NCI-H1436 treated with DMSO at 0.1 percent for 48 hours (cell line): Measurements from ENCODE around the gene SPEF1.

ENCODE experiments used
- DNase-seq: peaks from one replicate; lab custom pipeline; 2025; lab: John Stamatoyannopoulos, UW

The SPEF1 gene

DNA sequence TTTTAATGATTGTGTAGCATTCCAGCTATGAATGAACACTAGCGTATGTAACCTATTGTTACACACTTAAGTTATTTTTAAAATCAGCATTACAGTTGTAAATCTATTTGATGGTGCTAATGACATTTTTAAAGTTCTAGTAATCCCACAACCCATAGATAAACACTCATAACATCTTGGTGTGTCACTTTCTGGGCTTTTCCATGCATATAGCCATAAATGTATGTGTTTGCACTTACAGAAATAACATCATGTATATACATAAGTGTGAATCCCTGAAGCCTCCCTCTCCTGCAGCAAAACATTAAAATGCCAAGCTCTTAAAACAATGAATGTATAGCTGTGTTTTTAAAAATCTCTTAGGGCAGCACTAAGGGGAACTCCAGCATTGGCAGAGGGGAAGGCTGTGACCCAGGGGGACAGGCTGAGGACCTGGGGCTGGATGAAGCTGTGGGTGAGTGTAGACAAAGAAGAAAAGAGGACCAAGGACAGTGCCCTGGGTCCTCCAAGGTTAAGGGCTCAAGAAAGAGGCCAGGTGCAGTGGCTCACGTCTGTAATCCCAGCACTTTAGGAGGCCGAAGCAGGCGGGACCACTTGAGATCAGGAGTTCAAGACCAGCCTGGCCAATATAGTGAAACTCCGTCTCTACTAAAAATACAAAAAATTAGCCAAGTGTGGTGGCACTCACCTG lies 6.2 kb upstream of the SPEF1 start:
- no peak for DNase-seq

DNA sequence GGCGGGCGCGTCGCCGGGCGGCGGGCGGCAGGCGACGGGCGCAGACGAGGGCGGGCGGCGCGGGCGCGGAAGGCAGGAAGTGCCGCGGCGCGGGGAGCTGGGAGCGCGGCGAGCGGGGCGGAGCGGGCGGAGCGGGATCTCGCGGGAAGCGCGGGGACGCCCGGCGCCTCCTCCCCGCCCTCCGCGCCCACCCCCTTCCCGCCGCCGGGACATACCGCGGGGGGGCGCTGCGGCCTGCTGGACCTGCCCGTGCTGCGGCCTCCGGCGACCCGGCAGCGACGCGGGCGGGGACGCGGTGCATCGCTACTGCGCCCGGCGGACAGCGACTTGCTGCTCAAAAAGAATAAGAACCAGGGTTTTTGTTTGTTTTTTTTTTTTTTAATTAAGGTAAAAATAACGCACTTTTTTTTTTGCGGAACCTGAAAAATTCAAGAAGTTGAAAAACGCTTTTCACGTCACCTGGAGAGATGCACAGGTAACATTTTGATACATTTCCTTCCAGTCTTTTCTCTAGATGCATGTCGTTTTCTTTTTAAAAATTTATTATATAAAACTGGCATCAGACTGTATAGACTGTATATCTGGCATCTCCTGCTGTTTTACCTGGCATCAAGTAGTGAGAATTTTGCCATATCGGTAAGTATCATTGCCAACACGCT lies 5.5 kb upstream of the SPEF1 start, which contains the start of gene CENPB:
Gene CENPB (minus strand): TSS at position 76 of the 659 bp plus-strand sequence. CDS start 257 bp downstream, outside the sequence.
- no peak for DNase-seq

GRCh38 chr20:3786126-3786484 lies 4.9 kb upstream of the SPEF1 start:
- DNase-seq, result no peak

DNA sequence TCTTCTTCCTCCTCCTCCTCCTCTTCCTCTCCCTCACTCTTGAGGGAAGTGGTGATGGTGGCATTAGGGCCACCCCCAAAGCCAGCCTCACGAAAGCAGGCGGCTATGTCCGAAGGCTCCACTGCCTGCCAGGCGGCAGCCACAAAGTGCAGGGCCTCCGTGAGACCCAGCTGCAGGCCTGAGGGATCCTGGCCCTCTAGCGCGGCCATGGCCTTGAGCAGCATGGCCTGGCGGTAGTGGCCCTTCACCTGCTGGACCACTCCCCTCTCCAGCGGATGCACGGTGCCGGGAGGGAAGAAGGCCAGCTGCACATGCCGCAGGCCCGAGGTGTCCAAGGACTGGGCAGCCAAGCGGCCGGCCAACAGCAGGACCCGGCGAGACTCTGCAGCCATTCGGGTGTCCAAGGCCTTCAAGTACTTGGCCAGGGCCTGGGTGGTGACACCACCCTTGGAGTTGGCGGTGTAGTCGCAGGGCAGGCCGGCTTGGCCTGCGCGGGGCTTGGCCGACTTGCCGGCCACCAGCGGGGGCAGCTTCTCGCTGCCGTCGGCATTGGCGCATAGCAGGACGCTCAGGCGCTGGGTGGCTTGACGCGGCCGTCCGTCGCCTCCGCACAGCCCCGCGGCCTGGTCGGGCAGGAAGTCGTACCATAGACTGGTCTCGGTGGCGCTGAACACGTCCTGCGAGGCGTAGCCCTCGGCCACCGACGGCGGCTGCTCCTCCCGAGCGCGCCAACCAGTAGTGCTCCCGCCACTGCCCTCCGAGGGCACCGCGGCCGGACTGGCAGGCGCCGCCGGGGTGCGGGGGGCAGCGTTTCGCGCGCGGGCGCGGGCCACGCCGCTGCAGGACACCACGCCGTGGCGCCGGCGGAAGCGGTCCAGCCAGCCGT lies 4.2 kb upstream of the SPEF1 start:
- DNase-seq, result no peak

- no peak for DNase-seq
These were observed 3.6 kb upstream of the SPEF1 start for GRCh38 chr20:3784863-3785239.

GRCh38 chr20:3784216-3784853 lies 3.1 kb upstream of the SPEF1 start:
- DNase-seq, result no peak

DNA sequence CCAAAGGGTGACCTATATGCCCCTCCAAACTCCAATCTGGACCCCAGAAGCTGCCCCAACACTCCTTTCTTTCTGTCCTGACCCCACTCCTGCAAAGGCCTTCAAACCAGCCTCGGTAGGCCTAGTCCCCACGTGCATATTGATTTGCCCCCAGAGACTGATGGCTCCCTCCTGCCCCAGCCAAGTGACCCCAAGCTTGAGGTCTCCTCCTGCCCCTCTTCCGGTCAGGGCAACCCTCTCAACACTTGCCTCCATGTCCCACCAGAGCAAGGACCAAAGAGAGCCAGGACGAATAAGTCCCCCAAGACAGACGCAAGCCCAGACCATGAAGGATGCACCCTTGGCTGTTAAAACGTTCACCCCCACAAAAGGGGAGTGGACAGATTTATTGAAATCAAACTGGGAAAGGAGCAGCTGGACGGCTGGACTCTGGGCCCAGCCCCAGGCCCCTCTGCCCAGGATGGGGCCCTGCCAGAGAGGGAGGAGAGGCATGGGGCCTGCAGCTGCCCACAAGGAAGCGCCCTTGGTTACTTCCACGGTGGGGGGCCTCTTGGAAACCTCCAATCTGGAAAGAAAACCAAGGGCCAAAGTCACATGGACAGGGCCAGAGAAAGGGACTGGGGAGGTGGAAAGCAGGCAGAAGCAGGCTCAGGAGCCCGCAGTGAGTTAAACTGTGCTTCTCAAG lies 2.4 kb upstream of the SPEF1 start:
- no peak for DNase-seq

- DNase-seq, result no peak
These were observed 1.8 kb upstream of the SPEF1 start for GRCh38 chr20:3783068-3783489.

DNA sequence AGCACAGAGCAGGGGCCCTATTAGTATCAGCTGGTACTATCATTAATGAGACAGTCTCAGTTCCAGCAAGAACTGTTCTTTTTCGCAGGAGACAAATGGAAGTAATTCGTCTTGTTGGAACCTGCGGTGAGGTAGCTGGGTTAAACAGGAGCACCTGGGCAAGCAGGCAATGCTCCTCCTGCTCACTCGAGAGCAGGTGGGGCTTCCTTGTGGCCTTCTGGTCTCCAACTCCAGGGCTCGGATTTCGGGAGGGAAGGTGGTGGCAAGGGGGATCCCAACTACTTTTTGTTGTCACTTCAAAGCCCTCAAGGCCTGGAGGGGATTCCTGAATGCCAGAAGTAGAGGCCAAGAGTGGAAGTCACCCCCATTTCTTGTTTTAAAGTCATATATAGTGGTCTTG lies 1.3 kb upstream of the SPEF1 start:
- DNase-seq, result no peak

GRCh38 chr20:3778976-3779375 lies 2.3 kb downstream of the SPEF1 start:
- DNase-seq, result no peak

DNA sequence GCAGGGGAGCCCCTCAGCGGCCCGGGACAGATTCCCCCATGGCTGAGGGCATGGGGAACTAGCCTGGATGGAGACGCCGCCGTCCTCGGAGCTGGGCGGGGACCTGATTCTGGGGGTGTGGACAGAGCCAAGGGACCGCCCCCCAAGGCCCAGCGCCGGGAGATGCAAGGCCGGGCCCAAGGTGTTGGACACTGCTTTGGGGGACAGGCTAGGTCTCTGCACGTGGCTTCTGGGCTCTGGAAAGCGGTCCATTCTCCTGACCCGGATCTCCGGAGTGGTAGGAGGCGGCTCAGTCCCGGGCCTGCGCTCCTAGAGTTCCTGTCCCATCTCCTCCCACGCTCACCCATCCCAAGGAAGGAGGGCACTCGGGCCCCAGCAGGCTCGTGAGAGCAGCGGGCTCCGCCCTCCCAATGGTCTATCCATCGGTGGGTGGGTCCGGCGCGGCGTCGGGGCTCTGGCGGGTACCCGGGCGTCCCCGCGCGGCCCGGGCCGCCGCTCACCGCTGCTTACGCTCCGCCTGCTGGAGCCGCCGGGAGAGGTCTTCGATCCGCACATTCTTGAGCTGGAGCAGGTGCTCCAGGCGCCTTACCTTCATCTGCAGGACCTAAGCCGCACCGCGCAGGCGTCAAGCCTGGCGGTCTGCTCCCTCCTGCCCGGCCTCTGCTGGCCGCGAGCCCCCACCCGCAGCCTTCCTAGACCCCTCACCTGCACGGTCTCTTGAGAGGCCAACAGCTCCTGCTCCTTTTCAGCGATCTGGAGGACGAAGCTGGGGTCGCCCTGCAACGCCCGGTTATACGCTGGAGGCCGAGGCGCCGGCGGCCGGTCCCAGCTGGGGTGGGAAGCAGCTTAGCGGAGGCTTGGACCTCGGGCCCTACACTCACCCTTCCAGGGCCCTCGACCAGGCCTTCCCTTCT lies 3.3 kb downstream of the SPEF1 start:
- no peak for DNase-seq

DNA sequence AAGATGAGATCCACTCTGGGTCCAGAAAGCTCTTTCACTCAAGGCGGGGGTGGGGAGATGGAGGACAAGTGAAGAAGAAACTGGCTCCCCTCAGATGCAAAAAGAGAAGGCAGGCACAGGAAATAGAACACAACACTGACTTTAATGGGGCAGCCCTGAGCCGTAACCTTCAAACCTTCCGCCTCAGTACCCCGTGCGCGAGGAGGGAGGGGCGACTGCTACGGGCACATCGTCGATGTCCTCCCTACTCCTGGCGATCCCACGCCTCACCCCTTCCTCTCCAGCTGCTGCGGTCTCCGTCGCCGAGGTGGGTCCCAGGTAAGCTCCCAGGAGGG lies 3.9 kb downstream of the SPEF1 start:
- no peak for DNase-seq

- no peak for DNase-seq
These were observed 5.7 kb downstream of the SPEF1 start for GRCh38 chr20:3775457-3776108.

- DNase-seq, result no peak
These were observed 9.6 kb downstream of the SPEF1 start for GRCh38 chr20:3771552-3772058.

GRCh38 chr20:3768342-3769130 lies 12.7 kb downstream of the SPEF1 start:
- peak; percentile 42 for DNase-seq

DNA sequence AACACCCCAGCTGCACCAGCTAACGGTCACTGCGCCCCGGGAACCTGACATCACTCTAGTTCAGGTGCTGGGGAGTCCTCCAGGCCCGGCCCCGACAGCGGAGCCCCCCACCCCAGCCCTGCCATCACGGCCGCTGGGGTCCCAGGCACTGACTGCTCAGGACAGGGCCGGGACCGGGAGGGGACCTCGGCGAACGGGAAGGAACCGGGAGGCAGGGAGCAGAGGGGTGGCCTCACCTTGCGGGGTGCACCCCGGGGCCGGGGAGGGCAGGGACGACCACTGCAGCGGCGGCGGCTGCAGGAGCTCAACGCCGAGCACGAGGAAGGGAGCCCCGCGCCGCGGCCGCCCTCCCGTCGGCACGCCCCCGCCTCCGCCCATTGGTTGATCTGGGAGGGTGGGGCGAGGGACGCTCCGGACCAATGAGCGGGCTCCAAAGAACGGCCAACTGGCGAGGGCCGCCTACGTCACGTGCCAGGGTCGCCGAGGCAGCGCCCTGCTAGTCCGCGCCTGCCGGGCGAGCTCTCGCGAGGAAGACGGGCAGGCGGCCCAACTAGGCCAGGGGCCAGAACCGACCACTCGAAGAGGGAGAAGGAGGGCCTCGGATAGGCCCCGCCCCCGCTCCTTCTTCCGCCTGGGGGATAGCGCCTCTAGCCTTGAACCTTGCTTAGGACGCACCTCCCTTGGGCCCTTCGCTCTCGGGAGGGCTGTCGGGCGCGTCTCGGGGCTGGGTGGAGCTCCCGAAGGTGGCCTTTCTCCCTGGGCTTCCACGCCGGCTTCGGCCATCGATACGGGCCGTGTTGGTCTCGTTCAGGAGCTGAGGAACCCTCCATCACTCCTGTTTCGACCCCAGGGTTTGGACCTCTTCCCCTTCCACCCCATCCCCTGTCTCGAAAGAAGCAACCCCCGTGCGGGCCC lies 13.6 kb downstream of the SPEF1 start, which contains the start of gene ADISSP:
Gene ADISSP (minus strand): TSS at position 327 of the 915 bp plus-strand sequence. CDS start 7,653 bp downstream, outside the sequence.
- peak; percentile 92 for DNase-seq

DNA sequence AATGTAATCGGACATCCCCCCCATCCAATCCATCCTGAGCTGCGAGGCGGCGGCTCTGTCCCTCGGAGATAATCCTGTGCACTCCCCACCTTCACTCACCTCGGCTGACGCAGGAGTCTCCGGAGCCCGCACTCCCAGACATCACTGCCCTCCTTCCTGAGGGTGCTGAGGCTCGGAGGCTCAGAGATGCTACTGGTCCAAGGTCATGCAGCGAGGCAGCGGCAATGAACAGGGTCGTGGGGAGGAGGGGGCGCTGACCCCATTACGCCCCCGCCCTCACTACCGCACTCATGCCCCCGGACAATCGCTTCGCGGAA lies 14.2 kb downstream of the SPEF1 start:
- DNase-seq, result no peak

GRCh38 chr20:3766422-3767109 lies 14.7 kb downstream of the SPEF1 start:
- DNase-seq, result no peak
